ENCODE measurements around the gene TGFBI. TPM values are rescaled to one million over a fixed set of nuclear protein-coding genes. Genes with fewer than 3 reads are reported as not detected.

TGFBI gene
- total RNA-seq, 1 experiment from 2014 or later = 142 TPM

DNA sequence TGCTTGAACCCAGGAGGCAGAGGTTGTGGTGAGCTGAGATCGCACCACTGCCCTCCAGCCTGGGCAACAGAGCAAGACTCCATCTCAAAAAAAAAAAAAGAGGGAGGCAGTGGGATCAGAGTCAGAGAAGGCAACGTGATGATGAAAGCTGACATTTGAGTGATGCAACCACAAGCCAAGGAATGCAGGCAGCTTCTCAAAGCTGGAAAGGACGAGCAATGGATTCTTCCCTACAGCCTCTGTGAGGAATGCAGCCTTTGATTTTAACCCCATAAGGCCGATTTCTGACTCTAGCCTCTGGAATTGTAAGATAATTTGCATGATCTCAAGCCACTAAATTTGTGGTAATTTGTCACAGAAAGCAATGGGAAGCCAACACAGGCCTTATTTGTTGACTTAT is 9.8 kb downstream of the TGFBI start:
- Mint-ChIP-seq H3K4me3 (ENCODE audit: unreplicated experiment) (no peak overlapping the region), H3K36me3 (ENCODE audit: insufficient read depth, unreplicated experiment) (peaks cover 25% of the 10 kb centered on the region), H3K4me1 (ENCODE audit: low read depth, unreplicated experiment) (peaks cover under 1% of the 10 kb centered on the region), H3K9me3 (ENCODE audit: unreplicated experiment) (peaks cover 9% of the 10 kb centered on the region), H3K27ac (ENCODE audit: unreplicated experiment) (no peak overlapping the region), H3K27me3 (ENCODE audit: insufficient read depth, unreplicated experiment) (no peaks in the 10 kb centered on the region)
- no peaks in the 10 kb centered on the region for H3K9me3 ChIP-seq
- CTCF ChIA-PET = no interaction called here
- no peak overlapping the region for H3K4me3 ChIP-seq (ENCODE audit: low read depth, low read length)
- 0 out of 2 replicates have a peak, but pooled peaks cover 3% of the 10 kb centered on the region for H3K4me1 ChIP-seq
- no TSS peak for BruUV-seq (replicated peaks)
- no peak for DNase-seq
- POLR2A ChIA-PET = interaction anchor here (0.7 kb wide), 1 partner anchor 51 kb away, joined by 3 read pairs; no protein-coding TSS in a partner anchor
- no peaks in the 10 kb centered on the region for H3K27me3 ChIP-seq (replicated peaks; ENCODE audit: control insufficient read depth, insufficient read depth, low read length)
- no peaks in the 10 kb centered on the region for H3K36me3 ChIP-seq (ENCODE audit: control insufficient read depth, insufficient read depth, low read length)
- TF ChIP-seq, protein P1, sequence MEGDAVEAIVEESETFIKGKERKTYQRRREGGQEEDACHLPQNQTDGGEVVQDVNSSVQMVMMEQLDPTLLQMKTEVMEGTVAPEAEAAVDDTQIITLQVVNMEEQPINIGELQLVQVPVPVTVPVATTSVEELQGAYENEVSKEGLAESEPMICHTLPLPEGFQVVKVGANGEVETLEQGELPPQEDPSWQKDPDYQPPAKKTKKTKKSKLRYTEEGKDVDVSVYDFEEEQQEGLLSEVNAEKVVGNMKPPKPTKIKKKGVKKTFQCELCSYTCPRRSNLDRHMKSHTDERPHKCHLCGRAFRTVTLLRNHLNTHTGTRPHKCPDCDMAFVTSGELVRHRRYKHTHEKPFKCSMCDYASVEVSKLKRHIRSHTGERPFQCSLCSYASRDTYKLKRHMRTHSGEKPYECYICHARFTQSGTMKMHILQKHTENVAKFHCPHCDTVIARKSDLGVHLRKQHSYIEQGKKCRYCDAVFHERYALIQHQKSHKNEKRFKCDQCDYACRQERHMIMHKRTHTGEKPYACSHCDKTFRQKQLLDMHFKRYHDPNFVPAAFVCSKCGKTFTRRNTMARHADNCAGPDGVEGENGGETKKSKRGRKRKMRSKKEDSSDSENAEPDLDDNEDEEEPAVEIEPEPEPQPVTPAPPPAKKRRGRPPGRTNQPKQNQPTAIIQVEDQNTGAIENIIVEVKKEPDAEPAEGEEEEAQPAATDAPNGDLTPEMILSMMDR (IDR thresholded peaks at IDR 0.05; ENCODE audit: insufficient read depth in 1 of 2, low read depth in 1 of 2, low read length in 1 of 2, severe bottlenecking in 1 of 2, unreplicated experiment in 1 of 2) = no peak
- intact Hi-C loops (cut with micrococcal nuclease; ENCODE audit: unreplicated experiment) = no loop called here

DNA sequence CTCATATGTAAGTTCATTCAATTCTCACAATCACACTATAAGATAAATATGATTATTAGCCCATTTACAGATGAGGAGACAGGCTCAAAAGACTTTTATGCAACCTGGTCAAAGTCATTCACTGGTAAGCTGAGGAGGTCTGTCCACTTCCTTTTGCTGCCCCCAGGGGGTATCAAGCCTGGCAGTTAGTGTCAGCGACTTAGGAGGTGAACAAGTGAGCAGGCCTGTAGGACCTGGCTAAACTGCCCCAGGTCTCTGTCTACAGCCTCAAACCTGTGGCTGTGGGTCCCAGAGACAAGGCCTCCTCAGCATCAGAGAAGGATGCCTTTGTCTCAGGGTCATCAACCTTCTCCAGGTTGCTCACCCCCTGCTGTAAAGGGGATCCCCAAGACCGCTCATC is 10.4 kb downstream of the TGFBI start:
- Histone ChIP-seq H3K9me3 (no peaks in the 10 kb centered on the region), H3K36me3 (ENCODE audit: control insufficient read depth, insufficient read depth, low read length) (no peaks in the 10 kb centered on the region), H3K4me3 (ENCODE audit: low read depth, low read length) (no peak overlapping the region), H3K27me3 (replicated peaks; ENCODE audit: control insufficient read depth, insufficient read depth, low read length) (no peaks in the 10 kb centered on the region), H3K4me1 (no peaks in the 10 kb centered on the region)
- TF ChIP-seq, protein P1 (IDR thresholded peaks at IDR 0.05; ENCODE audit: insufficient read depth in 1 of 2, low read depth in 1 of 2, low read length in 1 of 2, severe bottlenecking in 1 of 2, unreplicated experiment in 1 of 2) = no peak
- POLR2A ChIA-PET = no interaction called here
- BruUV-seq (replicated peaks) = no TSS peak
- H3K27me3 Mint-ChIP-seq (ENCODE audit: insufficient read depth, unreplicated experiment) = no peaks in the 10 kb centered on the region
- peaks cover 9% of the 10 kb centered on the region for H3K9me3 Mint-ChIP-seq (ENCODE audit: unreplicated experiment)
- H3K4me1 Mint-ChIP-seq (ENCODE audit: low read depth, unreplicated experiment) = no peaks in the 10 kb centered on the region
- DNase-seq = no peak
- H3K27ac Mint-ChIP-seq (ENCODE audit: unreplicated experiment) = no peak overlapping the region
- peaks cover 23% of the 10 kb centered on the region for H3K36me3 Mint-ChIP-seq (ENCODE audit: insufficient read depth, unreplicated experiment)
- CTCF ChIA-PET = no interaction called here
- intact Hi-C loops (cut with micrococcal nuclease; ENCODE audit: unreplicated experiment) = no loop called here
- H3K4me3 Mint-ChIP-seq (ENCODE audit: unreplicated experiment) = no peak overlapping the region

DNA sequence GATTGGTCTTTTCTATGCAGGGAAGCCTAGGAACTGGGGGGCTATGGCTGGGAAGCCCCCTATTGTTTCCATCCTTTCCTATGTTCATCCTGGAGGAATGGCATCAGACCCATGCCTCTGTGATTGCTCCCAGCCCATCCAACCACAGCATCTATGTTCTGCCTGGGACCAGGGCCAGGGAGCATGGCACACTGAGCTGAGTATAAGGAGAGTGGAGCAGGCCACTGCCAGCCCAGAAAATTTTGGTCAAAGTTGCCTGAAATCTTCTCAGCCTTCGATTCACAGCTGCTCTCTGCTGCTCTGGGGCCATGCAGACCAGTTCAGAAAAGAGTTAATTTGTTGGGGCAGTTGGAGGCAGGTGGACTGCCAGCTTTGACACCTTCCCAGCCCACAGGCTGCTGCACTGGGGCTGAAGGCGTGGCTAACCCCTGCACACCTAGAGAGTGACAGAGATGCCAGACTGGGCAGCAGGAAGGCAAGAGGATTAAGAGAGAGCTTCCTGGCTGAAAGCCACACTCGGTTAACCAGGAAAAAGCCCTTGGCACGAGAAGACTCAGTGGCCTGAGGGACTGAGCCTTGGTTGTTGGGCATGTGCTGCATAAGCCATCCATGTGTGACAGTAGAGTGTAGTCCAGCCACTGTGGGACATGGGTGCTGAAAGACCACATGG is 12.1 kb downstream of the TGFBI start:
- H3K36me3 ChIP-seq (ENCODE audit: control insufficient read depth, insufficient read depth, low read length) = no peaks in the 10 kb centered on the region
- no peaks in the 10 kb centered on the region for H3K27me3 ChIP-seq (replicated peaks; ENCODE audit: control insufficient read depth, insufficient read depth, low read length)
- Mint-ChIP-seq H3K27me3 (ENCODE audit: insufficient read depth, unreplicated experiment) (no peaks in the 10 kb centered on the region), H3K9me3 (ENCODE audit: unreplicated experiment) (peaks cover 9% of the 10 kb centered on the region), H3K4me1 (ENCODE audit: low read depth, unreplicated experiment) (no peaks in the 10 kb centered on the region), H3K4me3 (ENCODE audit: unreplicated experiment) (no peak overlapping the region), H3K27ac (ENCODE audit: unreplicated experiment) (no peak overlapping the region), H3K36me3 (ENCODE audit: insufficient read depth, unreplicated experiment) (peaks cover 20% of the 10 kb centered on the region)
- H3K9me3 ChIP-seq = no peaks in the 10 kb centered on the region
- no peak for DNase-seq
- no peaks in the 10 kb centered on the region for H3K4me1 ChIP-seq
- CTCF ChIA-PET = no interaction called here
- intact Hi-C loops (cut with micrococcal nuclease; ENCODE audit: unreplicated experiment) = no loop called here
- no peak overlapping the region for H3K4me3 ChIP-seq (ENCODE audit: low read depth, low read length)
- TF ChIP-seq, protein P1 (IDR thresholded peaks at IDR 0.05; ENCODE audit: insufficient read depth in 1 of 2, low read depth in 1 of 2, low read length in 1 of 2, severe bottlenecking in 1 of 2, unreplicated experiment in 1 of 2) = no peak
- BruUV-seq (replicated peaks) = no TSS peak
- POLR2A ChIA-PET = no interaction called here
